Measurements from ENCODE around the gene DNAJA2. TPM values are rescaled to one million over a fixed set of nuclear protein-coding genes. Genes with fewer than 3 reads are reported as not detected.

DNAJA2 gene
- total and polyA plus RNA-seq, 9 of the 15 experiments (the other 6 are each of a cell fraction or from before 2014, with no cell fraction given) = 24.1 to 75.9 (median 50.7) TPM

DNA sequence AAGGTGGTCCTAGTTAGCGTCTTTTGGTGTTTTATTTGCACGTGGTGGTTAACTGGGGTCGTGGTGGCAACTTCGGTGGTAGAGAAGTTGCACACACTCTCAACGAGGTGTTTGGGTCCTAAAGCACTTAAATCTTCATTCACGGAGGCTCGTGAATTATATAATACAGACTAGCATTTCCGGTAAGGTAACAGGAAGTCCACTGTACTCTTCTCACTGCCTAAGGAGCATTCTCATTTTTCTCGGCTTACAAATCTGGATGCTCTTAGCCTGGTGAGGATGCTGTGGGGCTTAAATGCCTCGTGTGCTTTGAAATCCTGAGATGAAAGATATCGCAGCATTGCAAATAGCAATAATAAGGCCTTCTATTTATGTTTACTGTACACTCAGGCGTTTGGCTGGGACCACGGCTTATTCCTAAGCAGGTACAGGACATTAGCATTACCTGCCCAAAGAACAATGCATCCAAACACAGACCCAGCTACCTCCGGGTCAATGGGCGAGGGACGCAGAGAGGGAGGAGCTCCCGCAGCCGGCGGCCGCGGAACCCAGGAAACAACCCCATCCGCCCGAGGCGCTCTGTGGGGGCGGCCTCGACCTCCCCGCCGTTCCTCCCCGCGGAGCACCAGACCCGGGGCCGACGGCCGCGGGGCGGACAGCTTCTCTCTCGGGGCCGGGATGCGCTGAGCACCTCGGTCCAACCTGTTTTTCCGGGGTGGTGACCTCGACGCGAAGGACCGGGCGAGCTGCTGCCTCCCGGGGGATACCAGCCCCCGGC, 856 bp downstream of the DNAJA2 start (continued):
- TF ChIP-seq, protein P1, sequence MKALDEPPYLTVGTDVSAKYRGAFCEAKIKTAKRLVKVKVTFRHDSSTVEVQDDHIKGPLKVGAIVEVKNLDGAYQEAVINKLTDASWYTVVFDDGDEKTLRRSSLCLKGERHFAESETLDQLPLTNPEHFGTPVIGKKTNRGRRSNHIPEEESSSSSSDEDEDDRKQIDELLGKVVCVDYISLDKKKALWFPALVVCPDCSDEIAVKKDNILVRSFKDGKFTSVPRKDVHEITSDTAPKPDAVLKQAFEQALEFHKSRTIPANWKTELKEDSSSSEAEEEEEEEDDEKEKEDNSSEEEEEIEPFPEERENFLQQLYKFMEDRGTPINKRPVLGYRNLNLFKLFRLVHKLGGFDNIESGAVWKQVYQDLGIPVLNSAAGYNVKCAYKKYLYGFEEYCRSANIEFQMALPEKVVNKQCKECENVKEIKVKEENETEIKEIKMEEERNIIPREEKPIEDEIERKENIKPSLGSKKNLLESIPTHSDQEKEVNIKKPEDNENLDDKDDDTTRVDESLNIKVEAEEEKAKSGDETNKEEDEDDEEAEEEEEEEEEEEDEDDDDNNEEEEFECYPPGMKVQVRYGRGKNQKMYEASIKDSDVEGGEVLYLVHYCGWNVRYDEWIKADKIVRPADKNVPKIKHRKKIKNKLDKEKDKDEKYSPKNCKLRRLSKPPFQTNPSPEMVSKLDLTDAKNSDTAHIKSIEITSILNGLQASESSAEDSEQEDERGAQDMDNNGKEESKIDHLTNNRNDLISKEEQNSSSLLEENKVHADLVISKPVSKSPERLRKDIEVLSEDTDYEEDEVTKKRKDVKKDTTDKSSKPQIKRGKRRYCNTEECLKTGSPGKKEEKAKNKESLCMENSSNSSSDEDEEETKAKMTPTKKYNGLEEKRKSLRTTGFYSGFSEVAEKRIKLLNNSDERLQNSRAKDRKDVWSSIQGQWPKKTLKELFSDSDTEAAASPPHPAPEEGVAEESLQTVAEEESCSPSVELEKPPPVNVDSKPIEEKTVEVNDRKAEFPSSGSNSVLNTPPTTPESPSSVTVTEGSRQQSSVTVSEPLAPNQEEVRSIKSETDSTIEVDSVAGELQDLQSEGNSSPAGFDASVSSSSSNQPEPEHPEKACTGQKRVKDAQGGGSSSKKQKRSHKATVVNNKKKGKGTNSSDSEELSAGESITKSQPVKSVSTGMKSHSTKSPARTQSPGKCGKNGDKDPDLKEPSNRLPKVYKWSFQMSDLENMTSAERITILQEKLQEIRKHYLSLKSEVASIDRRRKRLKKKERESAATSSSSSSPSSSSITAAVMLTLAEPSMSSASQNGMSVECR (CRISPR knock-in tag; IDR thresholded peaks at IDR 0.05) = 0 out of 2 replicates have a peak, but pooled peaks have one; percentile 4
- TF ChIP-seq, protein P2, sequence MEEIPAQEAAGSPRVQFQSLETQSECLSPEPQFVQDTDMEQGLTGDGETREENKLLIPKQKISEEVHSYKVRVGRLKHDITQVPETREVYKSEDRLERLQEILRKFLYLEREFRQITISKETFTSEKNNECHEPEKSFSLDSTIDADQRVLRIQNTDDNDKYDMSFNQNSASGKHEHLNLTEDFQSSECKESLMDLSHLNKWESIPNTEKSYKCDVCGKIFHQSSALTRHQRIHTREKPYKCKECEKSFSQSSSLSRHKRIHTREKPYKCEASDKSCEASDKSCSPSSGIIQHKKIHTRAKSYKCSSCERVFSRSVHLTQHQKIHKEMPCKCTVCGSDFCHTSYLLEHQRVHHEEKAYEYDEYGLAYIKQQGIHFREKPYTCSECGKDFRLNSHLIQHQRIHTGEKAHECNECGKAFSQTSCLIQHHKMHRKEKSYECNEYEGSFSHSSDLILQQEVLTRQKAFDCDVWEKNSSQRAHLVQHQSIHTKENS (CRISPR knock-in tag; IDR thresholded peaks at IDR 0.05) = no peak
- TF ChIP-seq TRIM24 (IDR thresholded peaks at IDR 0.05) (no peak), FIP1L1 (IDR thresholded peaks at IDR 0.05; ENCODE audit: low read depth, low read length, poor library complexity, severe bottlenecking) (no peak)
